Measurements from ENCODE around the gene UMPS.
"Not testable (repeated sequence)": the region's sequence is repeated elsewhere in the genome, so short reads cannot be mapped to it uniquely, and the experiment has no call there.

UMPS gene

DNA sequence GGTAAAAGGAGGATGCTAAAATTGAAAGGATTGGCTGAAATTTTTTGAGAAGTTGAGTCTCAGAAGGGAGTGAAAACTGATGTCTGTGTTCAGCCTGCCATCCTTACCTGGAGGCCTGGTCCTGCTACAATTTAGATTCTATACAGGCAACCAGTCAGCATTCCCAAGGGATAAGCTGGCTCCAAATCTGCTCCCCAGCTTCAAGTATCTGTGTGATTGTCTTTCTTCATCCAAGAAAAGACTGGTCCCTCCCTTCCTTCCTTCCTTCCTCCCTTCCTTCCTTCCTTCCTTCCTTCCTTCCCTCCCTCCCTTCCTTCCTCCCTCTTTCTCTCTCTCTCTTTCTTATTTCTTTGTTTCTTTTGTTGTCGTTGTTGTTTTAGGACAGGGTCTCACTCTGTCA lies 24.7 kb upstream of the UMPS start:
- in situ Hi-C loops (cut with MboI; ENCODE audit: low sequenced_read_pairs), result no loop called here

DNA sequence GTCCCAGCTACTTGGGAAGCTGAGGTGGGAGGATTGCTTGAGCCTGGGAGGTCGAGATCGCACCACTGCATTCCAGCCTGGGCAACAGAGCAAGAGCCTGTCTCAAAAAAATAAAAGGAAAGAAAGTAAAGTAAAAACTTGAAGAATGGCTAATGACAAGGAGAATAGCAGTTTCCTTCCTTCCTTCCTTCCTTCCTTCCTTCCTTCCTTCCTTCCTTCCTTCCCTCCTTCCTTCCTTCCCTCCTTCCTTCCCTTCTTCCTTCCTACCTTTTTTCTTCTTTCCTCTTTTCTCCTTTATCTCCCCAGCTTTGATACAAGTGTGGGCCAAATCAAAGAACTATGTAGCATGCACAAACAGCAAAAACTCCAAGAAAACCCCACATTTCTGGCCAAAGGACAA lies 23.0 kb upstream of the UMPS start:
- in situ Hi-C loops (cut with MboI; ENCODE audit: low sequenced_read_pairs), result not testable (repeated sequence)

DNA sequence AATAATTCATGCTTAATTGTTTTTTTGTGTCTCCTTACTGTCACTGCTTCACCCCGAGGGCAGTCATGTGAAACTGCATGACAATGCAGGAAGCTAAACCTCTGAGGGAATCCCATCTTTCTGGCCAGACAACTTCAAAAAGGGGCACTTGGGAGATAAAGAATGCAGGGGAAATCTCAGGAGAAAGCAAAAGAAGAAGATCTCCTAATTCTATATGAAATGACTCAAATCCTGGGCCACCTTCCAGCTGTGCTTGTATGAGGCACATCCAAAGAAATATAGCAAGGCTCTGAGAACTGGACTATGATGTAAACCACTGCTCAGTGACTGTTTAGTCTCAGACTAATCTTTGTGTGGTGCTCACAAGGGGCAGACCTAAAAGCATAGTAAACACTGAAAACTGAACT lies 22.6 kb upstream of the UMPS start:
- in situ Hi-C loops (cut with MboI; ENCODE audit: low sequenced_read_pairs), result no loop called here

DNA sequence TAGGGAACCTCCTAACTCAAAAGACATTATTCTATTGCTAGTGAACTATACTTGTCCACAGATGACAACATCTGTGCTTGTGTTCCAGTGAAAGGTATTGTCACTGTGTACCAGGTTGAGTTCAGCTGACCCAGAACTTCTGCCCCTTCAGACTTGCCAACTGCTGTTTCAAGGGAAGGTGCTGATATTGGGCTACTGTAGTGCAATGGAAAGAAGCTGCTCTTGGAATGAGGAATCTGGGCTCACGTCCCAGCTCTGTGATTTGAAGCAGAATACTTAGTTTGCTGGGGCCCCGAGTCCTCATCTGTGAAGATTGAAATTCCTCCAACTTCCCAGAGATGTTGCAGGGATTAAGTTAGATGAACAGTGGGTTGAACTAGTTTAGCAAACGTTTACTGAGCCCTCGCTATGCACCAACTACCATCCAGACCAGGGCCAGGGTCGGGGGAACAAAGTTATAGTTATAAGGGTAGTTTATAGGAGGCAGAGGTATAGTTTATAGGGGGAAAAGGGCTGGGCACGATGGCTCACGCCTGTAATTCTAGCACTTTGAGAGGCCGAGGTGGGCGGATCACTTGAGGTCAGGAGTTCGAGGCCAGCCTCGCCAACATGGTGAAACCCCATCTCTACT lies 15.9 kb upstream of the UMPS start:
- in situ Hi-C loops (cut with MboI; ENCODE audit: low sequenced_read_pairs), result no loop called here

DNA sequence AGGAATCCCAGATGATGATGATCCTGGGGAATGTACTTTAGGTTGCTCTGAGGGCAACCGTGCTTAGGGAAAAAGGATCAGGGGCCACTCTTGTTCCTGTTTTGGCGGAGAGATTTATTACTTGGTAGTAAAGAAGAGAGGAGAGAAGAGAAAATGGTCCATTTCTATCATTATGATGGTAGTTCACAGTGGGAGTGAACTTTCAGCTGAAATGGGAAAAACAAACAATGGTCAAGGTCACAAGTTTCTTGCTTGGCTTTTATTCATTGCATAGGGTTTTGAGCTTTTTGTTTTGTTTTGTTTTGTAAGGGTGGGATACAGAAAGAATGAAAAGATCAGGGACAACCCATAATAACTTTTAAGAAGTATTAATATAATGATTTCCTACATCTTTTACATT lies 7.7 kb upstream of the UMPS start:
- in situ Hi-C loops (cut with MboI; ENCODE audit: low sequenced_read_pairs), result no loop called here

DNA sequence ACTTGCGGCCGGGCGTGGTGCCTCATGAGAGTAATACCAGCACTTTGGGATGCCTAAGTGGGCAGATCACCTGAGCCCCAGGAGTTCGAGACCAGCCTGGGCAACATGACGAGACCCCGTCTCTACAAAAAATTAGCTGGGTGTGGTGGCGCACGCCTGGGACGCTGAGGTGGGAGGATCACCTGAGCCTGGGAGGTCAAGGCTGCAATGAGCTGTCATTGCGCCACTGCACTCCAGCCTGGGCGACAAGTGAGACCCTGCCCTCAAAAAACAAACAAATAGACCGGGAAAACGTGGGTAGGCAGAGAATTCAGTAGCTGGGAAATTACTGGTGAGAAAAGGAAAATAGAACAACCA lies 667 bp downstream of the UMPS start:
- in situ Hi-C loops (cut with MboI; ENCODE audit: low sequenced_read_pairs), result no loop called here

DNA sequence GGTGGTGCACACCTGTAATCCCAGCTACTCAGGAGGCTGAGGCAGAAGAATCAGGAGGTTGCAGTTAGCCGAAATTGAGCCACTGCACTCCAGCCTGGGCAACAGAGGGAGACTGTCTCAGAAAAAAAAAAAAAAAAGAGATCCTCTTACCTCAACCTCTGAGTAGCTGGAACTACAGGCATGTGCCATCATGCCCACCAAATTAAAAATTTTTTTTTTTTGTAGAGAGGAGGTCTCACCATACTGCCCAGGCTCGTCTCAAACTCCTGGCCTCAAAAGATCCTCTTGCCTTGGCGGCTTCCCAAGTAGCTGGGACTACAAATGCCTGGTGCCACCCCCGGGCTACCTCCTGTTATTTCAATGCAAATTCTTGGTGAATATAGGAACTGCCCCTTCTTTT lies 1.5 kb downstream of the UMPS start:
- in situ Hi-C loops (cut with MboI; ENCODE audit: low sequenced_read_pairs), result no loop called here

DNA sequence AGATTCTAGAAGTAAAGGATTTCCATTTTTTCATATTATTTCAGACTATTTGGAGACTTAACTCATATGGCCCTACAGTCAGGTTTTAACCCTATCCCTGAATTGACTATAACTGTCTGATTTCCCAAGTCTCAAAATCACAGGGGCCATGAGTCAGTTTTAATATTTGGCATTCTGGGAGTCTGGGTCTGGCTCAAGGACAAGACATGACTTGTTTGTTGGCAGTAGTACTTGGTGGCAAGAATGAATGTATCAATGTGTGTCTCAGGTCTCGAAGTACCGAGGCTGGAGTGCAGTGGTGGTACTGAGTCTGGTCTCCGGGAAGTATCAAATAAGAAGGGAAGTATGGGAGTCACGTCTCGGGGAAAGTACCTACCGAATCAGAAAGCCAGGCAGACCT lies 10.8 kb downstream of the UMPS start:
- in situ Hi-C loops (cut with MboI; ENCODE audit: low sequenced_read_pairs), result no loop called here

DNA sequence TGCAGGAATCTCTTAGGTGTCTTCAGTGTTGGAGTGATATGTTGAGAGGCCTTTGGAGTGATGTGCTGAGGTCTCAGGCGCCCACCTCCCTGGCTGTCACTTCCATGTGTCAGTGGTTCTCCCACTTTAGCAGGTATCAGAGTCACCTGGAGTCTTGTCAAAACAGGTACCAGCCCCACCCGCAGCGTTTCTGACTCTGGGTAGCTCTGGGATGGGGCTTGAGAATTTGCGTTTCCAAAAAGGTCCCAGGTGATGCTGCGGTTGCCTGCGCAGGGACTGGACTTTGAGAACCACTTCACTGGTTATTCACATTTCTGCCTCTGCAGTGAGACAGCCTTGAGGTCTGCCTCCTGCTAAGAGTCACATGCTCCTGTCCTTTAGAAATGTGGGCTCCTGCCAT lies 15.5 kb downstream of the UMPS start:
- in situ Hi-C loops (cut with MboI; ENCODE audit: low sequenced_read_pairs), result no loop called here

DNA sequence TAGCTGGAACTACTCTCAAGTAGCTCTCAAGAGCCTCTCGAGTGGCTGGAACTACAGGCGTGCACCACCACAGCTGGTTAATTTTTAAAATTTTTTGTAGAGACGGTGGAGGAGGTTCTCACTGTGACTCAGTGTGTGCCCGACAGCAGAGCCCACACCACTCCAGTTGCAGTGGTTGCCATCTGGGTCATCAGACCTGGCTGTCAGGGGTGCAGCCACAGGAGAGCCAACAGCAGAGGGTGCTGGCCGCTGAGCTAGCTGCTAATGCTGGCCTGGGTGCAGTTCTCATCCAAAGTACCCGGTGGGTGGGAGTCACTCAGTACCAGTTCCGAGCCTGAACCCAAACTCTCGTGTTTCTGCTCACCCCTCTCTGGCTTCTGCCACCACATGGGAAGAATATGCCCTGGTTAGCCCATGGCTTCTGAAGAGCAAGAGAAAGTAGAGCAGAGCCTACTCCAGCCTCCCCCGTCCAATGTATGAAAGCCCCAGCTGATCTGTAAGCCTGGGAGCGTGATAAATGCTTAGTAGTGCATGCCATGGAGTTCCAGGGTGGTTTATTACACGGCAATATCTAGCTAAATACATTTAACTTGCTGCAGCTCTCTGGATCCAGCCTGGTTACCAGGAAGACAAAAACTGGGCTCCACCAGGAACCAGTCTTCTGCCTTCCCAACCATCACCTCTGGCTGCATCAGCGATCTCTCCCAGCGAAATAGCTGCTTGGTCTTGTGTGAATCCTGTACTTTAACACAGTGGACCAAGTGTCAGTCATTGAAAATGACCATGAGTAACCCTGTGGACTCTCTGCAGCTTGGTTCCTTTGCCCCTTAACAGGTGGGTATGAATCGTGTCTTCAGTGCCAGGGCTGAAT lies 17.1 kb downstream of the UMPS start:
- in situ Hi-C loops (cut with MboI; ENCODE audit: low sequenced_read_pairs), result no loop called here

DNA sequence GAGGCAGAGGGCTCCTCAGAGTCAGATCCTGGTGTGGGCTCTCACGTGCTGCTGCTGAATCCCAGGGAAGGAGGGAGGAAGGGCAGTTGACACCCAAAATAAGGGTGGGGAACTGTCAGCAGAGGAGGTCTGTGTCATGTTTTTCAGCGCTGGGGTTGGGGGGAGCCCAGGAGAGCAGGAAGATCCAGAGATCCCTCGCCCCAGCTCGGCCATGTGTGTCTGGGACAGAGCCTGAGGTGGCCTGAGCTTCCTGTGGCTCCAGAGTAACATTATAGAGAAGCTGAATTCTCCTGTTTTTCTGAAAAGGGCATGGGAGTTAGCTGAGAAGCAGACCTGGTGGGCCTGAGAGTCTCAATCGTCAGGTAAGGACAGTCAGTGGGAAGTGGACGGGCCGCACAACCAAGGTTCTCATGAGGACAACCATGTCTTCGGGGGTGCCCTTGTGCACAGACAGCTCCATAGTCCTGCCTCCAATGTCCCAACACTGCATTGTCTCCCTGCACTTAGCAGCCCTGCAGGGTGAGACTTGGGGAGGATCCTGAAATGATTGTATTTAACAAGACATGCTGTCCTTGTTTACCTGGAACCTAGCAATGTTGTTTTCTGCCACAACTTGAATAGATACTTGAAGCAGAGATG lies 18.4 kb downstream of the UMPS start:
- in situ Hi-C loops (cut with MboI; ENCODE audit: low sequenced_read_pairs), result no loop called here

DNA sequence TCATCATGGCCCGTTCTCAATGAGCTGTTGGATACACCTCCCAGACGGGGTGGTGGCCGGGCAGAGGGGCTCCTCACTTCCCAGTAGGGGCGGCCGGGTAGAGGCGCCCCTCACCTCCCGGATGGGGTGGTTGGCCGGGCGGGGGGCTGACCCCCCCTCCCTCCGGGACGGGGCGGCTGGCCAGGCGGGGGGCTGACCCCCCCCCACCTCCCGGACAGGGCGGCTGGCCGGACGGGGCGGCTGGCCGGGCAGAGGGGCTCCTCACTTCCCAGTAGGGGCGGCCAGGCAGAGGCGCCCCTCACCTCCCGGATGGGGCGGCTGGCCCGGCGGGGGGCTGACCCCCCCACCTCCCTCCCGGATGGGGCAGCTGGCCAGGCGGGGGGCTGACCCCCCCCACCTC lies 19.6 kb downstream of the UMPS start:
- in situ Hi-C loops (cut with MboI; ENCODE audit: low sequenced_read_pairs), result loop anchor here (25.0 kb wide), 1 partner anchor 687 kb away; no protein-coding TSS in a partner anchor

DNA sequence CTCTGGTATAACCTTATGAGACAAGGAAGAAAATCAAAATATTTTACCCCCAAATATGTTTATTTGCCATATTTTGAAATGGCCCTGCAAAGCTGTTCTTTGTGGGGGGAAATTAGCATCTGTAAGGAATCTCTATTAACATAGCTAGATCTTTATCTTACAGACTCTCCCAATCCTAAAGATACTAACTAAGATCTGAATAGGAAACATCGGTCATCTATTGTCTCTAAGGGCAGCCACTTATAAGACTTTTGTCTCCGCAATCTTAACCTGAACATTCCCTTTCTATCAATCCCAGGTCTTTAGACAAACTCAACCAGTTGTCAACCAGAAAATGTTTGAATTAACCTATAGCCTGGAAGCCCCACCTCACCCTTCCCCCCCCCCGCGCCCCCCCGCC lies 21.2 kb downstream of the UMPS start:
- in situ Hi-C loops (cut with MboI; ENCODE audit: low sequenced_read_pairs), result loop anchor here (25.0 kb wide), 1 partner anchor 686 kb away; no protein-coding TSS in a partner anchor

DNA sequence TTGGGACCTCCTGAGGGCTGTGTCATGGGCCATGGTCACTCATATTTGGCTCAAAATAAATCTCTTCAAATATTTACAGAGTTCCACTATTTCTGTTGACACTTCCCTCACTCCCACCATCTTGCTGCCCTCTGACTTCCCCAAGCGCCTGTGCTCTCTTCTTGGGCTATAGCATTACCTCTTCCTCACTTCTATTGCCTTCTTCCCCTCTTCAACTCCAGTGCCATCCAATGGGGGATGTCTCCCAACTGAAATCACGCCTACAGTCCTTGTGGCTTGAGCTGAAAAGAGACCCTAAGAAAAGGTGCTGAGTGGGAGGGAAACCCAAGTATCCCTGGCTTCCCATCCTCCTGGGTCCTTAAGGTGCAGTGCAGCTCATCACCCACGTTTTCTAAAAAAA lies 21.8 kb downstream of the UMPS start:
- in situ Hi-C loops (cut with MboI; ENCODE audit: low sequenced_read_pairs), result loop anchor here (25.0 kb wide), 1 partner anchor 685 kb away; no protein-coding TSS in a partner anchor

DNA sequence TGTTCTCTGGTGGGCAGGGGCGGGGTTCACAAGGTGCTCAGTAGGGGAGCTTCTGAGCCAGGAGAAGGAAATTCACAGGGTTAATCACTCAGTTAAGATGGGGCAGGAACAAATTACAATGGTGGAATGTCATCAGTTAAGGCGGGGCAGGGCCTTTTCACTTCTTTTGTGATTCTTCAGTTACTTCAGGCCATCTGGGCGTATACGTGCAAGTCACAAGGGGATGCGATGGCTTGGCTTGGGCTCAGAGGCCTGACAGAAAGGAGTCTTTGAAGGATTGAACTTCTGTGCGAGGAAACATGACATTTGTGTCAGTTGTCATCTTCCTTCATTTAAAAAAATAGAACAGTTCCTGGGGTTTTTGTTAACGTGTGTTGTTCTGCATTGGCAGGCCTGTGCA lies 27.7 kb downstream of the UMPS start:
- in situ Hi-C loops (cut with MboI; ENCODE audit: low sequenced_read_pairs), result loop anchor here (25.0 kb wide), 1 partner anchor 679 kb away; no protein-coding TSS in a partner anchor

DNA sequence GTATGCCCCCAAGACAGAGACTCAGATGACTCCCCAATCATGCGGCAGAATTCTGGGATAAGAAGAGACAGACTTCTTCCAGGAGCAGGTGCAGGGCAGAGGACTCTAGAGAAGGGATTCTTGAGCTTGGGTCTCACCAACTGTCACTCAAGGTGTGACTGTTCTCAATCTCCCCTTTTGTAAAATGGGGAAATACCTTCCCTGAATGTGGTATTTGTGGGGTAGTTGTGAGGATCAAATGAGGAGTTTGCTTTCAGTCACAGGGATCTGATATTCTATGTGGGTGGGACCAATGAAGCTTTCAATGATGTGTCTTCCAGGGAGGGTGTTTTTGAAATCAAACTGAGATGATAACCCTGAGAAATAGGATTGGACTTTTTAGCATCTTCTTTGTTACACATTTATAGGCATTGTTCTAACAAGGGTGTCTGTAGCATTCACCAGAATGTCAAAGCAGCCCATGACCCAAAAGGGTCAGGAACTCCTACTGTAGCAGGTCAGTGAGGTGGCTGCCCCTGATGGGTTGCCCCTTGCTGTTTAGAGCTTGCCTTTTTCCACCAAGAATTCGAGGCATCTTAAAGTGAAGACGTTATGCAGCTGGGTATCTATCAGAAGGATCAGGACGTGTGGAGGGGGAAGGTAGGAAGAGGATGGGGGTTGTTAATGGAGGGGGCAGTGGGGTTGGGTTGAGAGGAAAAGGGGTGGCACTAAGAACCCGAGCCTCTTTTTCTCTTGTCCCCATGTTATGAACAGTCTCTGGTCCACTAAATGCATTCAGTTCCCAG lies 28.8 kb downstream of the UMPS start:
- in situ Hi-C loops (cut with MboI; ENCODE audit: low sequenced_read_pairs), result loop anchor here (25.0 kb wide), 1 partner anchor 678 kb away; no protein-coding TSS in a partner anchor

DNA sequence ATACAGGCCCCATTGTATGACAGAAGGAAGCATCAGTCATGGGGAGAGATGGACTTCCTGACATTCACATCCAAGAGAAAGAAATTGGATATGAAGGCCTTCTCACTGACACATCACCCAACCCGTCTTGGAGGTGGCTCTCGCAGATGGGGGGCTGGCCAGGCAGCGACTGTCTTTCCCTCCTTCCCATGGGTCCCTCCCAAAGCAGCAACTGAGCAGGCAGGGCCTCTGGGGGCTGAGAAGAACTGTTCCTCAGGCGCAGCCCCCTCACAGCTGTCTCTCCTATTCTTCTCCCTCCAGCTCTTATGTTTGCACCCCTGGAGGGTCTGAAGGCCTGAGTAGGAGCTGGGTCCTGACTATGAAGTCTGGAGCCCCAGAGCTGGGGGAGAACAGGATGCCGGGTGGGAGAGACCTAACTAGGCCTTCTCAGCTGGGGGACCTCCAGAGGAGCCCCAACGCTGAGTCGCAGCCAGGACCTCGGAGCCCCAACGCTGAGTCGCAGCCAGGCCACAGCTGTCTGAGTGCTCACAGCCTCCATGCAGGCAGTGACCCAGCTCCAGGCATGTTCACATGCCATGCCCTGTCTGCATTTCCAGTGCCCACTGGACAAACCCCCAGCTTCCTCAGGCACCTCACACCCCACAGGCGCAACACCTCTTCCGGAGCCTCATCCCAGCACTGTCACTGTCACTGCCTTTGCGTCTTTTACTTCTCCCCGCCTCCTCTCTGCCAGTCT lies 29.6 kb downstream of the UMPS start:
- in situ Hi-C loops (cut with MboI; ENCODE audit: low sequenced_read_pairs), result loop anchor here (25.0 kb wide), 1 partner anchor 677 kb away; no protein-coding TSS in a partner anchor

DNA sequence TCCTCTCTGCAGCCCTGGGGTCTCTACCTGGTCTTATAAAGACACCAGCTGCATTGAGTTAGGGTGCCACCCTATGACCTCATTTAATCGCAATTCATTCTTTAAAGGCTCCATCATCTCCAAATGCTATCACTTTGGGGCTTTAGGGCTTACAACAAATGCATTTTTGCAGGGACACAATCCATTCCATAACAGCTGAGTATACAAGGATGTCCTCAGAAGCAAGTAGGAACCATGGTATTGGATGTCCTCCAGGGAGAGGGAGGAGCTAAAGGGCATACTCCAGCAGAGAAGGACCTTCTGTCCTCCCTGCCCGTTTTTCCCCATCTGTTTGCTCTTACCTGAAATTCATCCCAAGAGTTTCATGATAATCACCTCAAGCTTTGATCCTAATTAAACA lies 30.3 kb downstream of the UMPS start:
- in situ Hi-C loops (cut with MboI; ENCODE audit: low sequenced_read_pairs), result loop anchor here (25.0 kb wide), 1 partner anchor 677 kb away; no protein-coding TSS in a partner anchor

DNA sequence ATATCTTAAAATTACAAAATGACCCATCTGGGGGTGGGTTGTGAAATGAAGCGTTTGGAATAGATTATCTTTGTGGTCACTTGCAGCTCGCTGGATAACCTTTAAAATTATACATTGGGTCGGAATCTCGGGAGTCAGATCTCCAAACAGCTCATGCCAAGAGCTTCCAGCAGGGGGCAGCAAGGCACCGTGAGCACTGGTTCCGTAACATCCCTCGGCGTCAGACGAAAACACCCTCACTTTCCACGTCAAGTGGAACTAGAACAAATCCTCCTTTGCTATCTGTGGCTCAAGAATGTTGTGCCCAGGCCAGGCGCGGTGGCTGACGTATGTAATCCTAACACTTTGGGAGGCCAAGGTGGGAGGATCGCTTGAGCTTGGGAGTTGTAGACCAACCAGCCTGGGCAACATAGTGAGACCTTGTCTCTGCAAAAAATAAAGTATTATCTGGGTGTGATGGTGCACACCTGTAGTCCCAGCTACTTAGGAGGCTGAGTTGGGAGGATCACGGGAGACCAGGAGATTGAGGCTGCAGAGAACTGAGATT lies 31.1 kb downstream of the UMPS start:
- in situ Hi-C loops (cut with MboI; ENCODE audit: low sequenced_read_pairs), result loop anchor here (25.0 kb wide), 1 partner anchor 676 kb away; no protein-coding TSS in a partner anchor

All from HL-60/S4 (cell line).